SK-N-SH treated with all-trans-retinoic acid at 6 μM for 48 hours (cell line): ENCODE results near the gene RAB13.

ENCODE experiments used
- ATAC-seq: fragments of 200-7000 bp; cut with Tn5 transposase; 3 replicates; pipeline ENCODE4 v1.9.1; 2020; ENCODE audit warnings: mild to moderate bottlenecking, moderate library complexity
- ARNTL ChIP-seq: fragments of 450-650 bp; formaldehyde crosslinking; IDR thresholded peaks from 2 replicates; pipeline ENCODE4 v1.5.0; 2020; ENCODE audit warnings: low read depth, mild to moderate bottlenecking, moderate library complexity, borderline replicate concordance
- BACH2 ChIP-seq: fragments of 250-450 bp; sonication (Bioruptor Pico); IDR thresholded peaks from 2 replicates; pipeline ENCODE4 v1.9.0; 2021; ENCODE audit warnings: mild to moderate bottlenecking, borderline replicate concordance
- CREB5 ChIP-seq: fragments of 250-450 bp; sonication (Bioruptor Pico); IDR thresholded peaks from 2 replicates; pipeline ENCODE4 v1.5.1; 2020; ENCODE audit warnings: low read depth, mild to moderate bottlenecking, moderate library complexity
- CSDC2 ChIP-seq: fragments of 250-450 bp; sonication (Bioruptor Pico); IDR thresholded peaks from 2 replicates; pipeline ENCODE4 v1.5.0; 2020; ENCODE audit warnings: mild to moderate bottlenecking, moderate library complexity
- CSRNP3 ChIP-seq: fragments of 250-450 bp; sonication (Bioruptor Pico); IDR thresholded peaks from 2 replicates; pipeline ENCODE4 v1.5.1; 2021; ENCODE audit warnings: mild to moderate bottlenecking, moderate library complexity
- ESRRG ChIP-seq: fragments of 250-450 bp; sonication (Bioruptor Pico); IDR thresholded peaks from 2 replicates; pipeline ENCODE4 v1.6.1; 2021; ENCODE audit warnings: mild to moderate bottlenecking
- GLIS3 ChIP-seq: fragments of 250-450 bp; sonication (Bioruptor Pico); IDR thresholded peaks from 2 replicates; pipeline ENCODE4 v1.5.0; 2020; ENCODE audit warnings: mild to moderate bottlenecking, moderate library complexity
- ISL1 ChIP-seq: fragments of 250-450 bp; sonication (Bioruptor Pico); IDR thresholded peaks from 2 replicates; pipeline ENCODE4 v2.1.2; 2022; ENCODE audit warnings: mild to moderate bottlenecking, moderate library complexity
- OSR1 ChIP-seq: fragments of 250-450 bp; sonication (Bioruptor Pico); IDR thresholded peaks from 2 replicates; pipeline ENCODE4 v1.8.0; 2022; ENCODE audit warnings: moderate library complexity, mild to moderate bottlenecking, inconsistent platforms
- POU6F1 ChIP-seq: fragments of 250-450 bp; sonication (Bioruptor Pico); IDR thresholded peaks from 2 replicates; pipeline ENCODE4 v1.8.0; 2021; ENCODE audit warnings: low read depth, mild to moderate bottlenecking, moderate library complexity, borderline replicate concordance
- PPARA ChIP-seq: fragments of 250-450 bp; sonication (Bioruptor Pico); IDR thresholded peaks from 2 replicates; pipeline ENCODE4 v1.5.0; 2020; ENCODE audit warnings: mild to moderate bottlenecking, borderline replicate concordance
- RARB ChIP-seq: fragments of 250-450 bp; sonication (Bioruptor Pico); IDR thresholded peaks from 2 replicates; pipeline ENCODE4 v1.8.0; 2021; ENCODE audit warnings: mild to moderate bottlenecking, moderate library complexity
- SNAI2 ChIP-seq: fragments of 250-450 bp; sonication (Bioruptor Pico); IDR thresholded peaks from 2 replicates; pipeline ENCODE4 v1.5.0; 2020; ENCODE audit warnings: mild to moderate bottlenecking, moderate library complexity
- TCF4 ChIP-seq: fragments of 250-450 bp; sonication (Bioruptor Pico); IDR thresholded peaks from 2 replicates; pipeline ENCODE4 v1.8.0; 2021; ENCODE audit warnings: mild to moderate bottlenecking, moderate library complexity, borderline replicate concordance
- TOX ChIP-seq: fragments of 250-450 bp; sonication (Bioruptor Pico); IDR thresholded peaks from 2 replicates; pipeline ENCODE4 v1.8.0; 2021; ENCODE audit warnings: mild to moderate bottlenecking, moderate library complexity, borderline replicate concordance
- ZC3H10 ChIP-seq: fragments of 250-450 bp; sonication (Bioruptor Pico); IDR thresholded peaks from 2 replicates; pipeline ENCODE4 v1.5.1; 2021; ENCODE audit warnings: mild to moderate bottlenecking, moderate library complexity
- ZFP3 ChIP-seq: fragments of 250-450 bp; sonication (Bioruptor Pico); IDR thresholded peaks from 2 replicates; pipeline ENCODE4 v1.5.0; 2020; ENCODE audit warnings: mild to moderate bottlenecking, moderate library complexity
- ZFP30 ChIP-seq: fragments of 450-650 bp; formaldehyde crosslinking; IDR thresholded peaks from 2 replicates; pipeline ENCODE4 v1.5.0; 2022; ENCODE audit warnings: mild to moderate bottlenecking, moderate library complexity
- ZNF70 ChIP-seq: fragments of 450-650 bp; formaldehyde crosslinking; IDR thresholded peaks from 2 replicates; pipeline ENCODE4 v1.5.0; 2020; ENCODE audit warnings: mild to moderate bottlenecking, moderate library complexity
- ZNF8 ChIP-seq: fragments of 450-650 bp; formaldehyde crosslinking; IDR thresholded peaks from 2 replicates; pipeline ENCODE4 v1.5.0; 2020; ENCODE audit warnings: mild to moderate bottlenecking, moderate library complexity
- TF ChIP-seq, protein P1 (sequence below): fragments of 250-450 bp; sonication (Bioruptor Pico); IDR thresholded peaks from 2 replicates; pipeline ENCODE4 v1.8.0; 2020; ENCODE audit warnings: mild to moderate bottlenecking, moderate library complexity, borderline replicate concordance

RAB13 gene

DNA sequence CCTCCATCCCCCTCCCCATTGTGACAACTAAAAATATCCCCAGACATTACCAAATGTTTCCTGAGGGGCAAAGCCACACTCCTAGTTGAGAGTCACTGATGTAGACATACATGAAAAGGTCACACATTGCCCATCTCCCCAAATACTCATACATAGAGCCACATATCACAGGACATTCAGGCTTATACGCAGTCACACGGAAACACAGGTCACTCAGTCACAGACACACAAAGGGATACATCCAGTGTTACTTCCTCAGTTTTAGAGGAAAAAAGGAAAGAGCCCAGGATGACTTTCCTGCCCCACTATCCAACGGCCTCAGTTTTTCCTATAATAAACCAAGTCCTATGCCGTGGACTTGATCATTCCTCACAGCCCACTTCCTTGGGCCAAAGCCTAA lies 24.7 kb downstream of the RAB13 start:
- no peak for TF ChIP-seq TOX (CRISPR knock-in tag)
- no peak for TF ChIP-seq ISL1
- TF ChIP-seq ZC3H10, result no peak
- TF ChIP-seq ZFP3 (CRISPR knock-in tag), result no peak
- TF ChIP-seq ARNTL (CRISPR knock-in tag), result no peak
- TF ChIP-seq PPARA (CRISPR knock-in tag), result no peak
- TF ChIP-seq, protein P1, sequence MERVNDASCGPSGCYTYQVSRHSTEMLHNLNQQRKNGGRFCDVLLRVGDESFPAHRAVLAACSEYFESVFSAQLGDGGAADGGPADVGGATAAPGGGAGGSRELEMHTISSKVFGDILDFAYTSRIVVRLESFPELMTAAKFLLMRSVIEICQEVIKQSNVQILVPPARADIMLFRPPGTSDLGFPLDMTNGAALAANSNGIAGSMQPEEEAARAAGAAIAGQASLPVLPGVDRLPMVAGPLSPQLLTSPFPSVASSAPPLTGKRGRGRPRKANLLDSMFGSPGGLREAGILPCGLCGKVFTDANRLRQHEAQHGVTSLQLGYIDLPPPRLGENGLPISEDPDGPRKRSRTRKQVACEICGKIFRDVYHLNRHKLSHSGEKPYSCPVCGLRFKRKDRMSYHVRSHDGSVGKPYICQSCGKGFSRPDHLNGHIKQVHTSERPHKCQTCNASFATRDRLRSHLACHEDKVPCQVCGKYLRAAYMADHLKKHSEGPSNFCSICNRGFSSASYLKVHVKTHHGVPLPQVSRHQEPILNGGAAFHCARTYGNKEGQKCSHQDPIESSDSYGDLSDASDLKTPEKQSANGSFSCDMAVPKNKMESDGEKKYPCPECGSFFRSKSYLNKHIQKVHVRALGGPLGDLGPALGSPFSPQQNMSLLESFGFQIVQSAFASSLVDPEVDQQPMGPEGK (CRISPR knock-in tag), result no peak
- no peak for TF ChIP-seq SNAI2
- TF ChIP-seq, all 23 proteins: peak for 0
- no peak for ATAC-seq

GRCh38 chr1:153960206-153960605 lies 25.9 kb downstream of the RAB13 start:
- no peak for ATAC-seq
- no peak for TF ChIP-seq ESRRG (CRISPR knock-in tag)
- TF ChIP-seq CSRNP3 (CRISPR knock-in tag), result no peak
- TF ChIP-seq ARNTL (CRISPR knock-in tag), result no peak
- TF ChIP-seq PPARA (CRISPR knock-in tag), result no peak
- no peak for TF ChIP-seq OSR1 (CRISPR knock-in tag)
- TF ChIP-seq CSDC2 (CRISPR knock-in tag), result no peak

DNA sequence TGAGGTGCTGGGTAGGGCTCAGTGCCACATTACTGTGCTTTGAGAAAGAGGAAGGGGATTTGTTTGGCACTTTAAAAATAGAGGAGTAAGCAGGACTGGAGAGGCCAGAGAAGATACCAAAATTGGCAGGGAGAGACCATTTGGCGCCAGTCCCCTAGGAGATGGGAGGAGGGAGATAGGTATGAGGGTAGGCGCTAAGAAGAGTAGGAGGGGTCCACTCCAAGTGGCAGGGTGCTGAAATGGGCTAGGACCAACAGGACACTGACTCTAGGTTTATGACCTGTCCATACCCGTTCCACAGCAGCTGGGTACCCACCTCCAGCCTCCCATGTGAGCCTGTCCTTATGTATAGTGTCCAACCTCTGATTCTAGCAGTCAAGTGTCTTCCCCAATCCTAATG lies 26.7 kb downstream of the RAB13 start:
- TF ChIP-seq ISL1, result no peak
- TF ChIP-seq CSDC2 (CRISPR knock-in tag), result no peak
- TF ChIP-seq ZFP3 (CRISPR knock-in tag), result no peak
- no peak for TF ChIP-seq TOX (CRISPR knock-in tag)
- no peak for TF ChIP-seq ZNF70 (CRISPR knock-in tag)
- no peak for TF ChIP-seq BACH2 (CRISPR knock-in tag)
- TF ChIP-seq CREB5 (CRISPR knock-in tag), result no peak
- TF ChIP-seq OSR1 (CRISPR knock-in tag), result no peak
- no peak for TF ChIP-seq SNAI2
- no peak for TF ChIP-seq TCF4 (CRISPR knock-in tag)
- TF ChIP-seq RARB, result no peak
- no peak for TF ChIP-seq CSRNP3 (CRISPR knock-in tag)
- no peak for TF ChIP-seq ZNF8
- no peak for TF ChIP-seq ZC3H10
- no peak for TF ChIP-seq ARNTL (CRISPR knock-in tag)
- ATAC-seq, result no peak

- no peak for TF ChIP-seq OSR1 (CRISPR knock-in tag)
- TF ChIP-seq ZFP30, result no peak
- TF ChIP-seq GLIS3 (CRISPR knock-in tag), result no peak
- no peak for TF ChIP-seq BACH2 (CRISPR knock-in tag)
- TF ChIP-seq, protein P1 (CRISPR knock-in tag), result no peak
- no peak for TF ChIP-seq ISL1
- TF ChIP-seq TCF4 (CRISPR knock-in tag), result no peak
- TF ChIP-seq ZNF8, result no peak
- TF ChIP-seq ZNF70 (CRISPR knock-in tag), result no peak
- TF ChIP-seq POU6F1 (CRISPR knock-in tag), result no peak
- no peak for TF ChIP-seq ZFP3 (CRISPR knock-in tag)
- TF ChIP-seq ESRRG (CRISPR knock-in tag), result no peak
- TF ChIP-seq ARNTL (CRISPR knock-in tag), result no peak
- no peak for TF ChIP-seq ZC3H10
- TF ChIP-seq, all 23 proteins: peak for 0
- no peak for ATAC-seq
Measured at GRCh38 chr1:153958961-153959260, 27.2 kb downstream of the RAB13 start.
